ENCODE results near the gene MAML1. TPM values are rescaled to one million over a fixed set of nuclear protein-coding genes. Genes with fewer than 3 reads are reported as not detected.
"Not testable (repeated sequence)": the region's sequence is repeated elsewhere in the genome, so short reads cannot be mapped to it uniquely, and the experiment has no call there.

MAML1 gene
- total and polyA plus RNA-seq, 2 donors: 10.5 to 13.3 TPM

DNA sequence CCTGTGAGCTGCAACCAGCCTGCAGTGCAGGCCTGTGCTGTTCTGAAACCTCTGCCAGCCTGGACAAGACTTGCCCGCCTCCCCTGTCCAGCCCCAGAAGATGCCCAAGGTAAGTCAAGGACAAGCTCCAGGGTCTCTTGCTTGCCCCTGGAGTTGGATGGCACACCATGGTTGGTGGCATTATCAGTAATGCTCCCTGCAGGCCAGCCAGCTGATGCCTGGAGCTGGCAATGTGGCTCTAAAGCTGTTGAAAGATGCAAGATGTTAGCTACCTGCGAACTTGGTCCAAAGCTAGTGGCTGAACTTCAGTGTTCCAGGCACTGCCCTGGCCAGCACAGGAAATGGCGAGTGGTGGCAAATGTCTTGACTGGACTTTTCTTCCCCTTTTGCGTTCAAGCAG lies 47.2 kb downstream of the MAML1 start:
- H3K36me3 ChIP-seq (ENCODE audit: control insufficient read depth in 2 of 2, insufficient read depth in 2 of 2, low read length in 1 of 2): peaks cover 44 to 55% of the 10 kb centered on the region in 2 donors
- H3K27ac ChIP-seq (ENCODE audit: low read depth in 1 of 2, low read length in 1 of 2): no peak overlapping the region
- no peaks in the 10 kb centered on the region for H3K4me1 ChIP-seq (ENCODE audit: control insufficient read depth in 2 of 2, insufficient read depth in 2 of 2, low read length in 2 of 2)
- over 99% methylated on average over 4 of the region's 4 CpGs for WGBS
- no peaks in the 10 kb centered on the region for H3K27me3 ChIP-seq (ENCODE audit: control insufficient read depth in 2 of 2, insufficient read depth in 1 of 2, low read length in 1 of 2)
- H3K9me3 ChIP-seq (ENCODE audit: control insufficient read depth in 2 of 2, insufficient read depth in 1 of 2, low read length in 1 of 2): no peaks in the 10 kb centered on the region
- DNase-seq (ENCODE audit: low read depth in 6 of 9, low spot score in 9 of 9): no peak
- no peak overlapping the region for H3K4me3 ChIP-seq (ENCODE audit: low read length in 2 of 2)

DNA sequence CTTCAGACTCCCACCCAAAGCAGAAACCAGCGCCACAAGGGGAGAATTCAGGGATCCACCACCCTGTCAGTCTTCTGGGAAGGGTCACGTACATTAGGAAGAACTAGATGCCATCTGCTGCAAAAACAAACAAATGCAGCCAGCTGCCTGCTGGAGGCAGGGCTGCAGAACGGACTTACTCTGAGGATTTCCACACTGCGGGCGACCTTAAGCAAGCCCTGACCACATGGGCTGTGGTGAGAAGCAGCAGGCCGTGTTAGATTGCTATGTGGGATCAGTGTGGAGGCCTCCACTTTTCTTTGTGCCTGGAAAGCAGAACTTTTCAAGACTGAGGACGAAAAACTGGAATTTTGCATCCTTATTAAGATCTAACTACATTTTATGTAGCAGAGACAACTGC lies 47.7 kb downstream of the MAML1 start:
- DNase-seq (ENCODE audit: low read depth in 6 of 9, low spot score in 9 of 9): no peak
- H3K9me3 ChIP-seq (ENCODE audit: control insufficient read depth in 2 of 2, insufficient read depth in 1 of 2, low read length in 1 of 2): no peaks in the 10 kb centered on the region
- no peaks in the 10 kb centered on the region for H3K27me3 ChIP-seq (ENCODE audit: control insufficient read depth in 2 of 2, insufficient read depth in 1 of 2, low read length in 1 of 2)
- no peaks in the 10 kb centered on the region for H3K4me1 ChIP-seq (ENCODE audit: control insufficient read depth in 2 of 2, insufficient read depth in 2 of 2, low read length in 2 of 2)
- 96% methylated on average over 7 of the region's 7 CpGs for WGBS
- H3K4me3 ChIP-seq (ENCODE audit: low read length in 2 of 2): no peak overlapping the region
- peaks cover 39 to 51% of the 10 kb centered on the region in 2 donors for H3K36me3 ChIP-seq (ENCODE audit: control insufficient read depth in 2 of 2, insufficient read depth in 2 of 2, low read length in 1 of 2)
- H3K27ac ChIP-seq (ENCODE audit: low read depth in 1 of 2, low read length in 1 of 2): no peak overlapping the region

DNA sequence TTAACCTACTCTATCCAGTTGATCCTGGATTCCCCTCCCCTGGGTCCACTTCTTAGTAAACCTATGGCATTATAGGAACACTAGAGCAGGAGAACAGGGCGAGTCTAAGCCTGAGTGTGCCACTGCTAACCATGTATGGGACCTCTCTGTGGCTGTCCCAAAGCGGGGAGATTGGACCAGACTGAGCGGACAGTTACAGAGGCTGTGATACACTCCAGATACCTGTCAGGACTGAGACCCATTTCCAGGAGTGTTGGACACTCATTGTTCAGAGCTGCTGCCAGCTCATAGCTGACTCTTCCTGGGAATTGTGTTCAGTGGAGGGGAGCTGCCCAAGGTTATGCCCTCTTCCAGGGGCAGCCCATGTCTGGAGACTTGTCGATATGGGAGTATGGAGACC lies 49.2 kb downstream of the MAML1 start:
- Histone ChIP-seq H3K27ac (ENCODE audit: low read depth in 1 of 2, low read length in 1 of 2) (no peak overlapping the region), H3K9me3 (ENCODE audit: control insufficient read depth in 2 of 2, insufficient read depth in 1 of 2, low read length in 1 of 2) (no peaks in the 10 kb centered on the region), H3K36me3 (ENCODE audit: control insufficient read depth in 2 of 2, insufficient read depth in 2 of 2, low read length in 1 of 2) (peaks cover 24 to 37% of the 10 kb centered on the region in 2 donors), H3K4me3 (ENCODE audit: low read length in 2 of 2) (no peak overlapping the region), H3K27me3 (ENCODE audit: control insufficient read depth in 2 of 2, insufficient read depth in 1 of 2, low read length in 1 of 2) (no peaks in the 10 kb centered on the region), H3K4me1 (ENCODE audit: control insufficient read depth in 2 of 2, insufficient read depth in 2 of 2, low read length in 2 of 2) (no peaks in the 10 kb centered on the region)
- WGBS: over 99% methylated on average over 4 of the region's 4 CpGs
- DNase-seq (ENCODE audit: low read depth in 6 of 9, low spot score in 9 of 9): no peak

DNA sequence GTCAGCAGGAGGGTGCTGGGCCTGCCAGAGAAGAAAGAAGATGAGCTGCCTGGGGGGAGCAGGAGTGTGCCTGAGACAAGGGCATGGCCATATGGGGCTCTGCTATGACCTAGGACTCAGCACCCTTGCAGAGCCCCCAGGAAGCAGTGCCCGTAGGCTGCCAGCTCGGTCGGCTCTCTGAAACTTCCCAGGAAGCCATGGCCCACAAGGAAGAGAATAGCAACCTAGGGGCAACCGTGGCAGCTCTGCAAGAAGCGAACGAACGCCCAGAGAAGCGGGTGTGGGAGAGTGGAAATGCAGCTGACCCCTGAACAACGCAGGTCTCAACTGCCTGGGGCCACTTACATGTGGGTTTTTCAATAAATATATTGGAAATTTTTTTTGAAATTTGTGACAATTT lies 50.5 kb downstream of the MAML1 start:
- Histone ChIP-seq H3K27ac (ENCODE audit: low read depth in 1 of 2, low read length in 1 of 2) (no peak overlapping the region), H3K4me3 (ENCODE audit: low read length in 2 of 2) (no peak overlapping the region), H3K36me3 (ENCODE audit: control insufficient read depth in 2 of 2, insufficient read depth in 2 of 2, low read length in 1 of 2) (peaks cover 14 to 28% of the 10 kb centered on the region in 2 donors), H3K27me3 (ENCODE audit: control insufficient read depth in 2 of 2, insufficient read depth in 1 of 2, low read length in 1 of 2) (no peaks in the 10 kb centered on the region), H3K4me1 (ENCODE audit: control insufficient read depth in 2 of 2, insufficient read depth in 2 of 2, low read length in 2 of 2) (no peaks in the 10 kb centered on the region), H3K9me3 (ENCODE audit: control insufficient read depth in 2 of 2, insufficient read depth in 1 of 2, low read length in 1 of 2) (no peaks in the 10 kb centered on the region)
- DNase-seq (ENCODE audit: low read depth in 6 of 9, low spot score in 9 of 9): no peak
- WGBS: 97% methylated on average over 9 of the region's 9 CpGs

DNA sequence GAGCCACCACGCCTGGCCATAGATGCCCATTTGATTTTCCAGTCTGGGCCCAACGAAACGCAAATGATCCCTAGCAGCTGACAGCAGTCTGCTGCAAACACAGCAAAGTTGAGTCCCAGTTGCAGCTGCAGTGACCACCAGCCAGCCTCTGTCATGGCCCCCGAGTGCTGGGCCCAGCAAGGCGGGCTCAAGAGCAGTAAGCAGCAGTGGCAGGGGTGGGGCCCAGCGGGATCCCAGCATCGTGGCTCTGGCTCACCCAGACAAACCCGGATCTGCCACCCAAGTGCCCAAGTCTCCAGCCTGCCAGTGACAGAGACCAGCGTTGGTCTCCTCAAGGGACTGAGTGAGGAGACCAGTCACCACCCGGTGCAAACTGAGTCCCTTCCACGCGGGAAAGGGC lies 54.2 kb downstream of the MAML1 start:
- peaks cover 0 to 10% of the 10 kb centered on the region in 2 donors for H3K36me3 ChIP-seq (ENCODE audit: control insufficient read depth in 2 of 2, insufficient read depth in 2 of 2, low read length in 1 of 2)
- H3K4me3 ChIP-seq (ENCODE audit: low read length in 2 of 2): no peak overlapping the region
- H3K27me3 ChIP-seq (ENCODE audit: control insufficient read depth in 2 of 2, insufficient read depth in 1 of 2, low read length in 1 of 2): no peaks in the 10 kb centered on the region
- H3K9me3 ChIP-seq (ENCODE audit: control insufficient read depth in 2 of 2, insufficient read depth in 1 of 2, low read length in 1 of 2): peaks cover 0 to 11% of the 10 kb centered on the region in 2 donors
- no peaks in the 10 kb centered on the region for H3K4me1 ChIP-seq (ENCODE audit: control insufficient read depth in 2 of 2, insufficient read depth in 2 of 2, low read length in 2 of 2)
- H3K27ac ChIP-seq (ENCODE audit: low read depth in 1 of 2, low read length in 1 of 2): no peak overlapping the region
- WGBS: 96% methylated on average over 12 of the region's 12 CpGs
- DNase-seq (ENCODE audit: low read depth in 6 of 9, low spot score in 9 of 9): no peak

DNA sequence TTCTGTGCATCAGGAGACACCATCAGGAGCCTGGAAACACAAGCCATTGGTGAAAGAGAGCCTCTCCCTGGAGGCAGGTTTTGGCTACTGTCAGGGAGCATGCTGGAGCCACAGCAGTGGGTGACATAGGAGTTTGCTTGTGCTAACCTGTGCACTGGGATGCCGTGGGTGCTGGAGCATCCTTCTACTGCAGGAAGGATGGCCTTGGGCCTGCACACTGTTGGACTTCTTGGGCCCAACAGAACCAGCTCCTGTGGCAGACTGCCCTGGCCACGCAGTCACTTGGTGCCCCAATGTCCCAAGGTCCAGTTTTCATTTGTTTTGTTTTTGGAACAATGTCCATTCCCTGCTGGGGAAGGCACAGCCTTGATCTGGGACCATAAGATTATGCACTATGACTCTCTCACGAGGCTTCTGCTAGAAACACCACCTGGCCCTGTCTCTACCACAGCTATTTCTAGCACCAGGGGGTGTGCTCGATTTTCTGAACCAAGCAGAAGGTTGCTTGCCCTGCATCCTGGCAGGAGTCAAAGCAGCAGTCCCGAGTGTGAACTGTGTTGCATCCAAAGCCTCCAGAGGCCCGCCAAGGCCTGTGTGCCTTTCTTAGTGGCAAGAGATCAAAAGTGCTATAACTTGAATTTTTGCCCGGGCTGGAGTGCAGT lies 55.7 kb downstream of the MAML1 start:
- Histone ChIP-seq H3K4me3 (ENCODE audit: low read length in 2 of 2) (no peak overlapping the region), H3K4me1 (ENCODE audit: control insufficient read depth in 2 of 2, insufficient read depth in 2 of 2, low read length in 2 of 2) (peaks cover 0 to 1% of the 10 kb centered on the region in 2 donors), H3K27ac (ENCODE audit: low read depth in 1 of 2, low read length in 1 of 2) (no peak overlapping the region), H3K27me3 (ENCODE audit: control insufficient read depth in 2 of 2, insufficient read depth in 1 of 2, low read length in 1 of 2) (peaks cover 0 to 9% of the 10 kb centered on the region in 2 donors), H3K9me3 (ENCODE audit: control insufficient read depth in 2 of 2, insufficient read depth in 1 of 2, low read length in 1 of 2) (peaks cover 0 to 11% of the 10 kb centered on the region in 2 donors), H3K36me3 (ENCODE audit: control insufficient read depth in 2 of 2, insufficient read depth in 2 of 2, low read length in 1 of 2) (no peaks in the 10 kb centered on the region)
- DNase-seq (ENCODE audit: low read depth in 6 of 9, low spot score in 9 of 9): no peak
- WGBS: 92% methylated on average over 7 of the region's 7 CpGs

DNA sequence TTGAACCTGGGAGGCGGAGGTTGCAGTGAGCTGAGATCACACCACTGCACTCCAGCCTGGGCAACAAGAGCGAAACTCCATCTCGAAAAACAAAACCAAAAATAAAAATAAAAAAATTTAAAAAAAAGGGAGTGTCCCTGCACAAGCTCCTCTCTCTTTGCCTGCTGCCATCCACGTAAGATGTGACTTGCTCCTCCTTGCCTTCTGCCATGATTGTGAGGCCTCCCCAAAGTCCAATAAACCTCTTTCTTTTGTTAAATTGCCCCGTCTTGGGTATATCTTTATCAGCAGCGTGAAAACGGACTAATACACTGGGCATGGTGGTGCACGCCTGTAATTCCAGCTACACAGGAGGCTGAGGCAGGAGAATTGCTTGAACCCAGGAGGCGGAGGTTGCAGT lies 56.7 kb downstream of the MAML1 start:
- 97% methylated on average over 9 of the region's 9 CpGs for WGBS
- not testable (repeated sequence) for H3K4me3 ChIP-seq (ENCODE audit: low read length in 2 of 2); H3K27ac ChIP-seq (ENCODE audit: low read depth in 1 of 2, low read length in 1 of 2); DNase-seq (ENCODE audit: low read depth in 6 of 9, low spot score in 9 of 9); H3K36me3 ChIP-seq (ENCODE audit: control insufficient read depth in 2 of 2, insufficient read depth in 2 of 2, low read length in 1 of 2)
- peaks cover 0 to 19% of the 10 kb centered on the region in 2 donors for H3K27me3 ChIP-seq (ENCODE audit: control insufficient read depth in 2 of 2, insufficient read depth in 1 of 2, low read length in 1 of 2)
- H3K9me3 ChIP-seq (ENCODE audit: control insufficient read depth in 2 of 2, insufficient read depth in 1 of 2, low read length in 1 of 2): peaks cover 0 to 11% of the 10 kb centered on the region in 2 donors
- peaks cover 5 to 11% of the 10 kb centered on the region in 2 donors for H3K4me1 ChIP-seq (ENCODE audit: control insufficient read depth in 2 of 2, insufficient read depth in 2 of 2, low read length in 2 of 2)

DNA sequence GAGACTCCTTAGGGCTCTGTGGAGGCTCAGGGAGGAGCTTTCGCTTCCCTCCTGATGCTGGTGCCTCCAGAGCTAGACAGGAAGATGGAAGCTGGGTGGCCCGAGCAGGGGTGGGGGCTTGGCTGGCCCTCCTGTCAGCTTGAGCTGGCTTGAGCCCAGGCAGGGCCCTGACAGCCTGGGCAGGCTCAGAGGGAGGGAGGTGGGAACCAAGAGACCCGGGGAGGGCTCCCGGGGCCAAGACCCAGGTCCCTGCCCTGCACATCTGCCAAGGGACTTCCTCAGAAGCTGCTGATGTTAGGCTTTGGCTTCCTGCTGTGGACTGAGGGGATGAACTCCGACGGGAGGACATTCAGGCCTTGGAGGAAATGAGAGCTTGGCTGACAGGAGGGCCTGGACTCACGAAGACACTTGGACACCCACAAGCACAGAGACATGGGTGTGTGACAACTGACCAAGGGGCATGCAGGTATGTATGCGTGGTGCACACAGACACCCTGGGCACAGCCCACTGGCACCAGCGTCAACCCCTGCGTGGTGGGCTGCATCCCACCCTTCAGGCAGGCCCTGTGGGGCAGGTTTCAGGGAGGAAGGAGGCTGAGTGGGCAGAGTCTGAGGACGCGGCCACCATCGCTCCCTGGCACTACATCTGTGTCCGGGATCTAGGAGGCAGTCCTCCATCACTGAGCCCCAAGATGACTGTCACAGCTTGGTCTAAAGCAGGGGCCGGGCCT lies 59.4 kb downstream of the MAML1 start:
- Histone ChIP-seq H3K27ac (ENCODE audit: low read depth in 1 of 2, low read length in 1 of 2) (no peak overlapping the region), H3K36me3 (ENCODE audit: control insufficient read depth in 2 of 2, insufficient read depth in 2 of 2, low read length in 1 of 2) (peaks cover 0 to 2% of the 10 kb centered on the region in 2 donors), H3K4me3 (ENCODE audit: low read length in 2 of 2) (no peak overlapping the region), H3K4me1 (ENCODE audit: control insufficient read depth in 2 of 2, insufficient read depth in 2 of 2, low read length in 2 of 2) (peaks cover 10 to 29% of the 10 kb centered on the region in 2 donors), H3K9me3 (ENCODE audit: control insufficient read depth in 2 of 2, insufficient read depth in 1 of 2, low read length in 1 of 2) (peaks cover 0 to 16% of the 10 kb centered on the region in 2 donors), H3K27me3 (ENCODE audit: control insufficient read depth in 2 of 2, insufficient read depth in 1 of 2, low read length in 1 of 2) (peaks cover 3 to 38% of the 10 kb centered on the region in 2 donors)
- WGBS: 60% methylated on average over 15 of the region's 15 CpGs
- no peak for DNase-seq (ENCODE audit: low read depth in 6 of 9, low spot score in 9 of 9)

Measured in thymus (tissue), 11 donors.